GM12878 (cell line): ENCODE results near the gene SLX4IP. TPM values are rescaled to one million over a fixed set of nuclear protein-coding genes. Genes with fewer than 3 reads are reported as not detected.

Experiments used
- ATAC-seq: fragments of 200-7000 bp; cut with Tn5 transposase; 3 replicates; pipeline ENCODE4 v1.9.1; 2020; ENCODE audit warnings: mild to moderate bottlenecking, moderate library complexity
- BruUV-seq: library from RNA; stranded (reverse); fragments of 400-500 nt; replicated peaks from 2 replicates; lab custom pipeline; 2021; lab: Mats Ljungman, UMichigan
- CTCF ChIA-PET: fragments of 300-600 bp; sonication (Branson Sonifier 250); formaldehyde crosslinking; extraction: SDS; loops from one replicate; lab custom pipeline; 2021; ENCODE audit warnings: inconsistent platforms; lab: Yijun Ruan, JAX
- POLR2A ChIA-PET: fragments of 350-600 bp; formaldehyde crosslinking; extraction: SDS; loops from one replicate; lab custom pipeline; 2021; ENCODE audit warnings: inconsistent platforms; lab: Charles Lee
- RAD21 ChIA-PET: fragments of 300-600 bp; sonication (Branson Sonifier 250); formaldehyde crosslinking; loops from one replicate; lab custom pipeline; 2023; ENCODE audit warnings: antibody characterized with exemption; ENCODE audit not compliant: unreplicated experiment; lab: Charles Lee
- SMC1A ChIA-PET: fragments of 300-600 bp; sonication (Branson Sonifier 250); formaldehyde crosslinking; loops from one replicate; lab custom pipeline; 2023; ENCODE audit not compliant: unreplicated experiment, uncharacterized antibody; lab: Charles Lee
- DNase-seq: peaks from one replicate; pipeline ENCODE4 v3.0.0-alpha.2; 2011; ENCODE audit warnings: low read depth, low spot score
- FAIRE-seq: peaks from 3 replicates; lab custom pipeline; 2011; peaks lifted over from hg19 to GRCh38; lab: Jason Lieb, UNC
- H2AFZ ChIP-seq: 2 replicates; pipeline ENCODE4 v1.6.0; 2011; ENCODE audit warnings: low read depth, low read length, control low read depth; ENCODE audit not compliant: control insufficient read depth
- H3K27ac ChIP-seq: 2 replicates; pipeline ENCODE4 v1.5.1; 2011; ENCODE audit warnings: control low read depth; ENCODE audit not compliant: control insufficient read depth, insufficient read depth
- H3K27me3 ChIP-seq, 2 experiments: replicated peaks in 1 of 2; 2 replicates each; pipeline versions ENCODE4 v1.6.0 to v1.6.1; 2011; ENCODE audit warnings: low read length in 1 of 2; ENCODE audit not compliant: control insufficient read depth in 2 of 2, insufficient read depth in 2 of 2
- H3K36me3 ChIP-seq, 2 experiments: 2 replicates each; pipeline ENCODE4 v1.5.1; 2011; ENCODE audit warnings: low read length in 1 of 2; ENCODE audit not compliant: control insufficient read depth in 2 of 2, insufficient read depth in 2 of 2
- H3K4me1 ChIP-seq: 2 replicates; pipeline ENCODE4 v1.6.1; 2011; ENCODE audit warnings: mild to moderate bottlenecking, low read length, moderate library complexity, mixed read lengths; ENCODE audit not compliant: control insufficient read depth, insufficient read depth
- H3K4me2 ChIP-seq: 2 replicates; pipeline ENCODE4 v1.6.0; 2011; ENCODE audit warnings: control low read depth; ENCODE audit not compliant: control insufficient read depth, insufficient read depth
- H3K4me3 ChIP-seq: fragments of 200-600 bp; sonication (generic); 2 replicates; pipeline ENCODE4 v1.5.1; 2016
- H3K79me2 ChIP-seq: 2 replicates; pipeline ENCODE4 v1.6.0; 2011; ENCODE audit warnings: low read length; ENCODE audit not compliant: control insufficient read depth, insufficient read depth
- H3K9ac ChIP-seq: 2 replicates; pipeline ENCODE4 v1.8.0; 2011; ENCODE audit warnings: low read length, control low read depth, mixed read lengths; ENCODE audit not compliant: control insufficient read depth, insufficient read depth
- H3K9me3 ChIP-seq: replicated peaks from 3 replicates; pipeline ENCODE4 v1.5.1; 2011; ENCODE audit warnings: mild to moderate bottlenecking, low read length; ENCODE audit not compliant: control insufficient read depth, insufficient read depth
- H4K20me1 ChIP-seq: 2 replicates; pipeline ENCODE4 v1.6.0; 2011; ENCODE audit not compliant: control insufficient read depth, insufficient read depth
- BCL11A ChIP-seq: IDR thresholded peaks from 2 replicates; pipeline ENCODE4 v1.6.1; 2011; ENCODE audit warnings: low read depth, low read length
- CEBPZ ChIP-seq: fragments of 150-350 bp; IDR thresholded peaks from 2 replicates; pipeline ENCODE4 v1.6.1; 2016; ENCODE audit warnings: low read depth, low read length
- CHD1 ChIP-seq: IDR thresholded peaks from 2 replicates; pipeline ENCODE4 v1.6.1; 2012; ENCODE audit warnings: low read depth, low read length, improper control_type of control experiment
- IKZF1 ChIP-seq: fragments of 450-650 bp; conservative IDR thresholded peaks from 2 replicates; pipeline ENCODE4 v1.6.1; 2017; ENCODE audit warnings: antibody characterized with exemption, mild to moderate bottlenecking
- JUNB ChIP-seq: IDR thresholded peaks from 2 replicates; pipeline ENCODE4 v1.6.1; 2016; ENCODE audit warnings: antibody characterized with exemption, mild to moderate bottlenecking
- RBBP5 ChIP-seq: fragments of 200-600 bp; sonication (generic); conservative IDR thresholded peaks from 2 replicates; pipeline ENCODE4 v1.6.1; 2016
- WRNIP1 ChIP-seq: IDR thresholded peaks from 2 replicates; pipeline ENCODE4 v1.6.1; 2011; ENCODE audit warnings: low read depth, low read length, improper control_type of control experiment, borderline replicate concordance
- ZNF207 ChIP-seq: fragments of 450-650 bp; IDR thresholded peaks from 2 replicates; pipeline ENCODE4 v1.6.1; 2014; ENCODE audit warnings: antibody characterized with exemption, mild to moderate bottlenecking, borderline replicate concordance
- WGBS: methylation state at CpG from one replicate; pipeline ENCODE4 v1.1.6; 2016; ENCODE audit warnings: low lambda C conversion rate; ENCODE audit not compliant: insufficient replicate concordance, insufficient coverage; ENCODE audit errors: missing lambda C conversion rate; 5-methylcytosine and 5-hydroxymethylcytosine counted together
- in situ Hi-C: fragments of 300-500 bp; cut with MboI; formaldehyde crosslinking; loops from 9 replicates; pipeline ENCODE4 v1.14.3; 2018; ENCODE audit warnings: mixed read lengths
- intact Hi-C: fragments of 100-400 bp; cut with micrococcal nuclease; formaldehyde crosslinking; loops from one replicate; pipeline ENCODE4 v1.14.2; 2022; ENCODE audit not compliant: unreplicated experiment
- polyA plus RNA-seq, 11 experiments: library from polyadenylated mRNA; depleted of rRNA in 4 of 11; unstranded in 6 of 11; stranded (reverse) in 5 of 11; fragments of >200 nt; fragmentation: Nextera tagmentation in 4 of 11; fragmentation: Illumina TruSeq in 1 of 11; extraction: Ambion mirVana in 4 of 11; extraction: Trizol in 1 of 11; gene quantifications; 1 replicate in 1 of 11; 2 replicates in 10 of 11; pipeline versions ENCODE4 v1.2.1 to v1.2.3, GENCODE V29; 2011 to 2016; ENCODE audit warnings: inconsistent platforms in 2 of 11, missing spikeins in 2 of 11, low read depth in 1 of 11
- total RNA-seq, 4 experiments: library from RNA; depleted of rRNA in 3 of 4; stranded (reverse); fragments of >200 nt in 3 of 4; fragmentation: Illumina TruSeq in 1 of 4; extraction: Trizol in 1 of 4; gene quantifications; 2 replicates each; pipeline versions ENCODE4 v1.2.1 to v1.2.3, GENCODE V29; 2013 to 2021
- TF ChIP-seq, protein P1 (sequence below): IDR thresholded peaks from 2 replicates; pipeline ENCODE4 v1.6.1; 2012; ENCODE audit warnings: improper control_type of control experiment, low read depth, low read length; ENCODE audit not compliant: insufficient replicate concordance
- TF ChIP-seq, protein P2 (sequence below), 3 experiments: IDR thresholded peaks in 2 of 3; conservative IDR thresholded peaks in 1 of 3; 2 replicates each; pipeline ENCODE4 v1.5.1; 2011; ENCODE audit warnings: low read depth in 3 of 3, low read length in 3 of 3, mild to moderate bottlenecking in 3 of 3, control low read depth in 2 of 3, moderate library complexity in 2 of 3, inconsistent platforms in 1 of 3, mixed read lengths in 1 of 3; ENCODE audit not compliant: control insufficient read depth in 2 of 3, insufficient read depth in 1 of 3; ENCODE audit errors: extremely low read depth in 1 of 3

Gene SLX4IP
- total and polyA plus RNA-seq, 10 of the 15 experiments (the other 5 are each of a cell fraction or from before 2014, with no cell fraction given): 2.2 to 11.0 (median 6.3) TPM

DNA sequence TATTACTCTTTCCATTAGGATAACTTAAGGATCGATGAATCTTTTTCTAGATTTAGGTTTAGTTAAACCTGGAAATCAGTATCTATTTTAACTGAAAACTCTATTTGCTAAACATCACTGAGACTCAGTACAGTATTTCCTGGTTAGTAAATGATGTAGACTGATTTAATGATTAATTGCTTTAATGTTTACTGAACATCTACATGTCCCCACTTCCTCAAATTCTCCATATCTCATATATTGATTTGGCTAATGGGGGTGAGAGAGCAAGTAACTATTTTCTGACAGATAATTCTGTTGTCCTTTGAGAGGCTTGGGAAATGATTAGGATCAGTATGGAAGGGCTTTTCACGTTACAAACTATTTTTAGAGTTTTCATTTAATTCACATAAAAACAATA lies 11.4 kb upstream of the SLX4IP start (continued):
- TF ChIP-seq, protein P1, sequence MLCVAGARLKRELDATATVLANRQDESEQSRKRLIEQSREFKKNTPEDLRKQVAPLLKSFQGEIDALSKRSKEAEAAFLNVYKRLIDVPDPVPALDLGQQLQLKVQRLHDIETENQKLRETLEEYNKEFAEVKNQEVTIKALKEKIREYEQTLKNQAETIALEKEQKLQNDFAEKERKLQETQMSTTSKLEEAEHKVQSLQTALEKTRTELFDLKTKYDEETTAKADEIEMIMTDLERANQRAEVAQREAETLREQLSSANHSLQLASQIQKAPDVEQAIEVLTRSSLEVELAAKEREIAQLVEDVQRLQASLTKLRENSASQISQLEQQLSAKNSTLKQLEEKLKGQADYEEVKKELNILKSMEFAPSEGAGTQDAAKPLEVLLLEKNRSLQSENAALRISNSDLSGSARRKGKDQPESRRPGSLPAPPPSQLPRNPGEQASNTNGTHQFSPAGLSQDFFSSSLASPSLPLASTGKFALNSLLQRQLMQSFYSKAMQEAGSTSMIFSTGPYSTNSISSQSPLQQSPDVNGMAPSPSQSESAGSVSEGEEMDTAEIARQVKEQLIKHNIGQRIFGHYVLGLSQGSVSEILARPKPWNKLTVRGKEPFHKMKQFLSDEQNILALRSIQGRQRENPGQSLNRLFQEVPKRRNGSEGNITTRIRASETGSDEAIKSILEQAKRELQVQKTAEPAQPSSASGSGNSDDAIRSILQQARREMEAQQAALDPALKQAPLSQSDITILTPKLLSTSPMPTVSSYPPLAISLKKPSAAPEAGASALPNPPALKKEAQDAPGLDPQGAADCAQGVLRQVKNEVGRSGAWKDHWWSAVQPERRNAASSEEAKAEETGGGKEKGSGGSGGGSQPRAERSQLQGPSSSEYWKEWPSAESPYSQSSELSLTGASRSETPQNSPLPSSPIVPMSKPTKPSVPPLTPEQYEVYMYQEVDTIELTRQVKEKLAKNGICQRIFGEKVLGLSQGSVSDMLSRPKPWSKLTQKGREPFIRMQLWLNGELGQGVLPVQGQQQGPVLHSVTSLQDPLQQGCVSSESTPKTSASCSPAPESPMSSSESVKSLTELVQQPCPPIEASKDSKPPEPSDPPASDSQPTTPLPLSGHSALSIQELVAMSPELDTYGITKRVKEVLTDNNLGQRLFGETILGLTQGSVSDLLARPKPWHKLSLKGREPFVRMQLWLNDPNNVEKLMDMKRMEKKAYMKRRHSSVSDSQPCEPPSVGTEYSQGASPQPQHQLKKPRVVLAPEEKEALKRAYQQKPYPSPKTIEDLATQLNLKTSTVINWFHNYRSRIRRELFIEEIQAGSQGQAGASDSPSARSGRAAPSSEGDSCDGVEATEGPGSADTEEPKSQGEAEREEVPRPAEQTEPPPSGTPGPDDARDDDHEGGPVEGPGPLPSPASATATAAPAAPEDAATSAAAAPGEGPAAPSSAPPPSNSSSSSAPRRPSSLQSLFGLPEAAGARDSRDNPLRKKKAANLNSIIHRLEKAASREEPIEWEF: peak; percentile 16
- TF ChIP-seq BCL11A: no peak
- TF ChIP-seq RBBP5: no peak

DNA sequence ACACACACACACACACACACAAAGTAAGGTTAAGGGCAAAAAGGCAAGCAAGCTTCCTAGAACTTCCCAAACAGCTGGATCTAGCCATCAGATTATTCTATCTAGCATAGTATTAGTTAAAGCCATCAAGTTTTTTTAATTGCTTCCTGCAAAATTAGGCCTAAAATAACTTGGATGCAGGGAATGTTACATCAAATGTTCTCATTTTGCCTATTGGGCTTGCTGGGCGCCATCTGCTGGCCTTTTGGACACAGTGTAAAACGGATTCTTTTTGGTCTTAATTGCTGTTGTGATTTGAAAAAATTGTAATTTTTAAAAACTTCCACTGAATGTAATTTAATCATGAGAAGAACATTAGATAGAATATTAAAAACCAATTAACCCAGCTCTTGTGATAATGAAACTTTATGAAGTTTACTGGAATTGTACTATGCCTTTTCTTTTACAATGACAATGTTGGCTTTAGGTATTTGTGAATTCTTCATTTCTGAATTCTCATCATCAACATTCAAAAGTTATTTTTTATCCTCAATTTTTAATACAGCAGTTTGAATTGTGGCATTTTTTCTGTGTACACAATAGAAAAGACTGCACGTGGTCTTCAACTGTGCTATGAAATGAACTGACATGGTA lies 7.9 kb upstream of the SLX4IP start:
- no peak for DNase-seq
- Histone ChIP-seq H3K9me3 (no peaks in the 10 kb centered on the region), H3K36me3 (no peaks in the 10 kb centered on the region), H3K4me1 (peaks cover 18% of the 10 kb centered on the region), H3K79me2 (peaks cover 10% of the 10 kb centered on the region), H3K9ac (no peak overlapping the region), H3K27me3 (no peaks in the 10 kb centered on the region), H4K20me1 (no peaks in the 10 kb centered on the region), H3K27ac (no peak overlapping the region), H3K4me3 (no peak overlapping the region), H3K4me2 (no peak overlapping the region), H2AFZ (no peak overlapping the region)
- RAD21 ChIA-PET: interaction anchor here (0.5 to 3.1 kb wide), 17 partner anchors 10 to 1120 kb away, joined by 3 to 28 read pairs (median 4); no protein-coding TSS in a partner anchor
- SMC1A ChIA-PET: interaction anchor here (0.6 to 7.3 kb wide), 30 partner anchors 9 to 808 kb away, joined by 3 to 60 read pairs (median 4); no protein-coding TSS in a partner anchor
- ATAC-seq: peak; percentile 37
- POLR2A ChIA-PET: interaction anchor here (0.6 to 1.0 kb wide), 2 partner anchors 24 to 76 kb away, joined by 3 to 4 read pairs; no protein-coding TSS in a partner anchor
- in situ Hi-C loops: loop anchor here (5.0 to 10.0 kb wide), 2 partner anchors 450 to 812 kb away; no protein-coding TSS in a partner anchor
- CTCF ChIA-PET: interaction anchor here (0.6 to 5.5 kb wide), 43 partner anchors 7 to 810 kb away, joined by 3 to 63 read pairs (median 6); partner anchors contain the start of genes MKKS and SLX4IP
- intact Hi-C loops: loop anchor here (1.0 to 5.0 kb wide), 5 partner anchors 75 to 810 kb away; partner anchors contain the start of gene JAG1
- peak; percentile 54 for FAIRE-seq
- WGBS: 32% methylated on average over 3 of the region's 3 CpGs
- BruUV-seq: no TSS peak
- no peak for TF ChIP-seq CEBPZ
- TF ChIP-seq IKZF1: no peak
- TF ChIP-seq ZNF207: no peak
- TF ChIP-seq WRNIP1: no peak
- no peak for TF ChIP-seq JUNB
- TF ChIP-seq, protein P2, sequence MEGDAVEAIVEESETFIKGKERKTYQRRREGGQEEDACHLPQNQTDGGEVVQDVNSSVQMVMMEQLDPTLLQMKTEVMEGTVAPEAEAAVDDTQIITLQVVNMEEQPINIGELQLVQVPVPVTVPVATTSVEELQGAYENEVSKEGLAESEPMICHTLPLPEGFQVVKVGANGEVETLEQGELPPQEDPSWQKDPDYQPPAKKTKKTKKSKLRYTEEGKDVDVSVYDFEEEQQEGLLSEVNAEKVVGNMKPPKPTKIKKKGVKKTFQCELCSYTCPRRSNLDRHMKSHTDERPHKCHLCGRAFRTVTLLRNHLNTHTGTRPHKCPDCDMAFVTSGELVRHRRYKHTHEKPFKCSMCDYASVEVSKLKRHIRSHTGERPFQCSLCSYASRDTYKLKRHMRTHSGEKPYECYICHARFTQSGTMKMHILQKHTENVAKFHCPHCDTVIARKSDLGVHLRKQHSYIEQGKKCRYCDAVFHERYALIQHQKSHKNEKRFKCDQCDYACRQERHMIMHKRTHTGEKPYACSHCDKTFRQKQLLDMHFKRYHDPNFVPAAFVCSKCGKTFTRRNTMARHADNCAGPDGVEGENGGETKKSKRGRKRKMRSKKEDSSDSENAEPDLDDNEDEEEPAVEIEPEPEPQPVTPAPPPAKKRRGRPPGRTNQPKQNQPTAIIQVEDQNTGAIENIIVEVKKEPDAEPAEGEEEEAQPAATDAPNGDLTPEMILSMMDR (IDR thresholded peaks at IDR 0.05 in 2 of 3, conservative IDR thresholded peaks at IDR 0.05 in 1 of 3; ENCODE audit: control insufficient read depth in 2 of 3, extremely low read depth in 1 of 3, insufficient read depth in 1 of 3, low read depth in 3 of 3, low read length in 3 of 3): peak; percentile 75 to 78 (median 75)
- no peak for TF ChIP-seq CHD1
